ENCODE measurements around the gene MAJIN. TPM values are rescaled to one million over a fixed set of nuclear protein-coding genes. Genes with fewer than 3 reads are reported as not detected.
"Not testable (repeated sequence)": the region's sequence is repeated elsewhere in the genome, so short reads cannot be mapped to it uniquely, and the experiment has no call there.

The MAJIN gene
- total and polyA plus RNA-seq, 12 donors, result not detected

- intact Hi-C loops (cut with DNase I), result loop anchor here in 8 of 10 donors (5.0 to 10.0 kb wide), 10 partner anchors 71 to 169 kb away; partner anchors contain the start of genes CDC42BPG (in 3 of the 8), ZNHIT2 (in 3 of the 8), ATG2A (in 2 of the 8) and CDCA5 (in 1 of the 8)
These were observed 41.4 kb upstream of the MAJIN start for GRCh38 chr11:65013130-65013887.

GRCh38 chr11:65008873-65009272 lies 37.0 kb upstream of the MAJIN start:
- no peak overlapping the region for H3K4me3 ChIP-seq
- intact Hi-C loops (cut with DNase I), result no loop called here
- no peaks in the 10 kb centered on the region for H3K9me3 ChIP-seq
- TF ChIP-seq CTCF (IDR thresholded peaks at IDR 0.05), result no peak
- H3K27ac ChIP-seq, result no peak overlapping the region
- DNase-seq, result no peak
- ATAC-seq, result no peak
- 95 to 97% methylated on average over 2 of the region's 2 CpGs for whole genome bisulfite sequencing, 2 donors
- H3K4me1 ChIP-seq, result peaks cover 3 to 15% (median 5%) of the 10 kb centered on the region in 9 donors
- H3K27me3 ChIP-seq, result no peaks in the 10 kb centered on the region
- no peaks in the 10 kb centered on the region for H3K36me3 ChIP-seq

More at GRCh38 chr11:65013130-65013887, 41.4 kb upstream of the MAJIN start:
- ATAC-seq (peak; percentile 90 to 97 (median 94)), DNase-seq (peak; percentile 91 to 92)
- 14 to 15% methylated on average over 22 of the region's 22 CpGs for WGBS, 2 donors
- H3K4me1 ChIP-seq, result peaks cover 11 to 34% (median 20%) of the 10 kb centered on the region in 9 donors
- H3K36me3 ChIP-seq, result peaks cover 0 to 10% (median 2%) of the 10 kb centered on the region in 9 donors
- no peaks in the 10 kb centered on the region for H3K9me3 ChIP-seq
- peak; percentile 65 to 74 (median 71) for TF ChIP-seq CTCF (IDR thresholded peaks at IDR 0.05)
- H3K27ac ChIP-seq, result peak overlapping the region; percentile 87 to 100 (median 98)
- H3K4me3 ChIP-seq, result peak overlapping the region; percentile 57 to 92 (median 76)
- H3K27me3 ChIP-seq, result no peaks in the 10 kb centered on the region

- no peaks in the 10 kb centered on the region for H3K9me3 ChIP-seq
- no peak for TF ChIP-seq CTCF (IDR thresholded peaks at IDR 0.05)
- H3K36me3 ChIP-seq, result no peaks in the 10 kb centered on the region
- no peak overlapping the region for H3K4me3 ChIP-seq
- DNase-seq (no peak), ATAC-seq (no peak)
- H3K27me3 ChIP-seq, result no peaks in the 10 kb centered on the region
- intact Hi-C loops (cut with DNase I), result no loop called here
- 64 to 73% methylated on average over 7 of the region's 7 CpGs for WGBS, 2 donors
- no peak overlapping the region for H3K27ac ChIP-seq
- H3K4me1 ChIP-seq, result peaks cover under 1 to 10% (median 2%) of the 10 kb centered on the region in 9 donors
These were observed 36.1 kb upstream of the MAJIN start for GRCh38 chr11:65008016-65008415.

GRCh38 chr11:65003968-65004367 lies 32.1 kb upstream of the MAJIN start:
- intact Hi-C loops (cut with DNase I); ATAC-seq: not testable (repeated sequence)
- WGBS, 2 donors, result 71 to 72% methylated on average over 3 of the region's 3 CpGs

GRCh38 chr11:65003282-65003681 lies 31.4 kb upstream of the MAJIN start:
- no peaks in the 10 kb centered on the region for H3K27me3 ChIP-seq
- no peaks in the 10 kb centered on the region for H3K36me3 ChIP-seq
- H3K4me1 ChIP-seq, result peaks cover 0 to 8% (median 0%) of the 10 kb centered on the region in 9 donors
- DNase-seq (no peak), ATAC-seq (no peak)
- no peak for TF ChIP-seq CTCF (IDR thresholded peaks at IDR 0.05)
- no peak overlapping the region for H3K4me3 ChIP-seq
- intact Hi-C loops (cut with DNase I), result no loop called here
- H3K9me3 ChIP-seq, result no peaks in the 10 kb centered on the region
- no peak overlapping the region for H3K27ac ChIP-seq
- WGBS, 2 donors, result 63 to 64% methylated on average over 7 of the region's 7 CpGs

More at GRCh38 chr11:65003968-65004367, 32.1 kb upstream of the MAJIN start:
- not testable (repeated sequence) for H3K27ac ChIP-seq, H3K36me3 ChIP-seq, H3K4me3 ChIP-seq, H3K4me1 ChIP-seq, DNase-seq, H3K27me3 ChIP-seq, H3K9me3 ChIP-seq

Data from heart right ventricle (tissue), 16 donors.